Activated CD8-positive, alpha-beta T cell treated with anti-CD3 and anti-CD28 coated beads for 36 hours (primary cell): ENCODE measurements around the gene MORN5. TPM values are rescaled to one million over a fixed set of nuclear protein-coding genes. Genes with fewer than 3 reads are reported as not detected.

Experiments
- ATAC-seq: fragments of 200-7000 bp; cut with Tn5 transposase; one replicate; pipeline ENCODE4 v1.10.0; 2021; ENCODE audit warnings: mild to moderate bottlenecking, moderate library complexity
- CTCF ChIA-PET: fragments of 350-600 bp; sonication (Branson Sonifier 250); formaldehyde crosslinking; loops from one replicate; lab custom pipeline; 2021; ENCODE audit warnings: antibody characterized with exemption; lab: Charles Lee
- POLR2A ChIA-PET: fragments of 350-600 bp; sonication (Branson Sonifier 250); formaldehyde crosslinking; loops from one replicate; lab custom pipeline; 2021; ENCODE audit warnings: antibody characterized with exemption; lab: Charles Lee
- DNase-seq: peaks from one replicate; pipeline ENCODE4 v3.0.0-alpha.2; 2020
- H3K27ac Mint-ChIP-seq: one replicate; pipeline ENCODE4 v1.8.0; 2021; ENCODE audit warnings: mild to moderate bottlenecking, mixed read lengths
- H3K27me3 Mint-ChIP-seq: one replicate; pipeline ENCODE4 v1.8.0; 2021; ENCODE audit warnings: mixed read lengths
- H3K36me3 Mint-ChIP-seq: one replicate; pipeline ENCODE4 v1.8.0; 2021; ENCODE audit warnings: low read depth, mixed read lengths
- H3K4me1 Mint-ChIP-seq: one replicate; pipeline ENCODE4 v1.8.0; 2021; ENCODE audit warnings: low read depth, mixed read lengths
- H3K4me3 Mint-ChIP-seq: one replicate; pipeline ENCODE4 v1.8.0; 2021; ENCODE audit warnings: mild to moderate bottlenecking, moderate library complexity, mixed read lengths
- H3K9me3 Mint-ChIP-seq: one replicate; pipeline ENCODE4 v1.8.0; 2021; ENCODE audit warnings: mixed read lengths
- intact Hi-C: fragments of 100-400 bp; cut with micrococcal nuclease; formaldehyde crosslinking; loops from one replicate; pipeline ENCODE4 v1.10.0; 2022
- total RNA-seq, 2 experiments: library from RNA; stranded (reverse); gene quantifications; one replicate each; pipeline ENCODE4 v1.2.3, GENCODE V29; 2021
- TF ChIP-seq, protein P1 (sequence below): fragments of 200-600 bp; IDR thresholded peaks from one replicate; pipeline ENCODE4 v1.8.0; 2022; ENCODE audit warnings: antibody characterized with exemption, mild to moderate bottlenecking

MORN5 gene
- total RNA-seq, 2 experiments from 2014 or later, result not detected

DNA sequence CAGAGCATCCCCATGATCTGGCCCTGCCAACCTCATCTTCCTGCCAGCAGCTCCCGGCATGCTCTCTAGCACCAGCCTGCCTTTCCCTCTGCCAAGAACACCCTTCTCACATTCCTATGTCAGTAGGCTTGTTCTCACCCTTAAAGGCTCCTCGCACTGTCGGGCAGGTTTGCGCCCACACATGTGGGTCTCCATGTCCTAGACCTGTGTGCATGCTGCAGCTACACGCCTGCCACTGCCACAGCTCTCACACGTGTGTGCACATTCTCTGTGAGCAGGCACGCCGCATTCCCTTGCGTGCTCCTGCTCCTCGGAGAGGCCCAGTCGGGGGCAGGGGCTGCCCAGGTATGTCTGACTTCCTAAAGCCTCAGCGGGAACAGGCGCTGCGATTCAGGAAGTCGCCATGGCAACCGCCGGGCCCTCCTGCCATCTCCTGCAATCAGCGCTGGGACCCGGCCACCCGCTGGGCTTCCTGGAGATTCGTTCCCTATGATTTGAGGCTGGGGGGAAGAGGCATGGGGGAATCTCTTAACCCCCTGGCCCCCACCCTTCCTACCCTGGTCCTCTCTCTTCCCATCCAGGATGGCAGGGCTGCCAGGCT lies 28.2 kb upstream of the MORN5 start:
- H3K27ac Mint-ChIP-seq, result no peak overlapping the region
- peaks cover 13% of the 10 kb centered on the region for H3K27me3 Mint-ChIP-seq
- CTCF ChIA-PET, result interaction anchor here (1.1 to 6.6 kb wide), 3 partner anchors 8 to 32 kb away, joined by 3 to 38 read pairs (median 6); no protein-coding TSS in a partner anchor
- H3K4me3 Mint-ChIP-seq, result no peak overlapping the region
- intact Hi-C loops, result no loop called here
- H3K9me3 Mint-ChIP-seq, result no peaks in the 10 kb centered on the region
- TF ChIP-seq, protein P1, sequence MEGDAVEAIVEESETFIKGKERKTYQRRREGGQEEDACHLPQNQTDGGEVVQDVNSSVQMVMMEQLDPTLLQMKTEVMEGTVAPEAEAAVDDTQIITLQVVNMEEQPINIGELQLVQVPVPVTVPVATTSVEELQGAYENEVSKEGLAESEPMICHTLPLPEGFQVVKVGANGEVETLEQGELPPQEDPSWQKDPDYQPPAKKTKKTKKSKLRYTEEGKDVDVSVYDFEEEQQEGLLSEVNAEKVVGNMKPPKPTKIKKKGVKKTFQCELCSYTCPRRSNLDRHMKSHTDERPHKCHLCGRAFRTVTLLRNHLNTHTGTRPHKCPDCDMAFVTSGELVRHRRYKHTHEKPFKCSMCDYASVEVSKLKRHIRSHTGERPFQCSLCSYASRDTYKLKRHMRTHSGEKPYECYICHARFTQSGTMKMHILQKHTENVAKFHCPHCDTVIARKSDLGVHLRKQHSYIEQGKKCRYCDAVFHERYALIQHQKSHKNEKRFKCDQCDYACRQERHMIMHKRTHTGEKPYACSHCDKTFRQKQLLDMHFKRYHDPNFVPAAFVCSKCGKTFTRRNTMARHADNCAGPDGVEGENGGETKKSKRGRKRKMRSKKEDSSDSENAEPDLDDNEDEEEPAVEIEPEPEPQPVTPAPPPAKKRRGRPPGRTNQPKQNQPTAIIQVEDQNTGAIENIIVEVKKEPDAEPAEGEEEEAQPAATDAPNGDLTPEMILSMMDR, result no peak
- H3K36me3 Mint-ChIP-seq, result no peaks in the 10 kb centered on the region
- DNase-seq (no peak), ATAC-seq (no peak)
- peaks cover 3% of the 10 kb centered on the region for H3K4me1 Mint-ChIP-seq
- POLR2A ChIA-PET, result no interaction called here

DNA sequence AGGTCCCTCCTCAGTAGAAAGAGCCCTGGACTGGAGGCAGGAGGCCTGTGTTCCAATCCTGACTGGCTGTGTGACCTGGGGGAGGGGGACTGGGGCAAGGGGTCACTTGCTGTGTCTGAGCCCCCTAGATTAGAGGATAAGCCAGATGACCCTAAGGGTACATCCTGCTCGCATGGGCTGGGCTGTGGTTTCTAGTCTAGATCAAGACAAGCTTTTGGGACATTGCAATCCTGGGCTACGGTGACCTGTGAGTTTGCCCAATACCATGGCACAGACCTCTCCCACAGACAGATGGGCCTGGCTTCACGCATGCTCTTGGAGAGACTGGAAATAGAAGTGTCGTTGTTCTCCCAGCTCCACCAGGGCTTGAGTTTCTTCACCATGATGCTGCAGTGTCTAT lies 27.2 kb upstream of the MORN5 start:
- Mint-ChIP-seq H3K4me3 (no peak overlapping the region), H3K4me1 (no peaks in the 10 kb centered on the region), H3K27ac (no peak overlapping the region), H3K36me3 (no peaks in the 10 kb centered on the region), H3K9me3 (no peaks in the 10 kb centered on the region), H3K27me3 (peaks cover 7% of the 10 kb centered on the region)
- intact Hi-C loops, result no loop called here
- TF ChIP-seq, protein P1, result no peak
- POLR2A ChIA-PET, result interaction anchor here (0.7 kb wide), 1 partner anchor 19 kb away, joined by 3 read pairs; no protein-coding TSS in a partner anchor
- ATAC-seq, result no peak
- no peak for DNase-seq
- CTCF ChIA-PET, result interaction anchor here (0.7 to 6.6 kb wide), 5 partner anchors 9 to 218 kb away, joined by 3 to 38 read pairs (median 6); no protein-coding TSS in a partner anchor

DNA sequence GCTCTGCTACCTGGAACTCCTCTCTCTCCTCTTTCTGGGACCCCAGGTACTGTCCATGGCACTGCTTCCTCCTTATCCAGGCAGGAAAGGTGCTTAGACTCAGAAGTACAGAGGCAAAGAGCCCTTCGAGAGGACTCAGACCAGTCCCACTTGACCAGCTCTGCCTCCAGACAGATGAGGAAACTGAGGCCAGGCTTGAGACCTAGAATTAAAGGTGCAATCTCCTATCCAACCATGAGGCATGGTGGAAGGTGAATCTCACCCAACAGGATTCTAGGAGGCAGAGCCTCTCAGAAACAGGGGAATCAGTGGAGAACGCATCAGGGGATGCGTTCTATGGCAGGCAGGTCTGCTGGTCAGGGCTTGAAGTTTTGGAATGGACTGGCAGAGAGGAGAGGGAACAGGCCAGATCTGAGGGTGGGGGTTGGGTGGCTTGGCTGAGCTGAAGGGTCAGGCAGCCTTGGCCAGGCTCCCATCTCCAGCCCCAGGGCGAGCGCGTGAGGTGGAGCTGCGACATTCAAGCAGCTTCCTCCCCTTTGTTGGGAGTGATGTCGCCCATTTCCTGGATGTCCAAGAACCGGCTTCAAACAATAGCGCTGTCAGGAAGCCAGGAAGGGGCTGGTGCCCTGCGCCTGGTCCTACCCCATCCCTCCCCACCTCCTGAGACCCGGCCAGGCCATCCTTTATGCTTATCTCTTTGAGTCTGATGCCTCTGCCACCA lies 26.3 kb upstream of the MORN5 start:
- intact Hi-C loops, result no loop called here
- ATAC-seq (no peak), DNase-seq (no peak)
- Mint-ChIP-seq H3K4me1 (no peaks in the 10 kb centered on the region), H3K27ac (no peak overlapping the region), H3K9me3 (no peaks in the 10 kb centered on the region), H3K4me3 (no peak overlapping the region), H3K27me3 (peaks cover 6% of the 10 kb centered on the region), H3K36me3 (no peaks in the 10 kb centered on the region)
- ChIA-PET CTCF (interaction anchor here (0.7 to 6.6 kb wide), 6 partner anchors 10 to 217 kb away, joined by 3 to 38 read pairs (median 6); no protein-coding TSS in a partner anchor), POLR2A (interaction anchor here (0.9 kb wide), 1 partner anchor 144 kb away, joined by 3 read pairs; no protein-coding TSS in a partner anchor)
- TF ChIP-seq, protein P1, result no peak

DNA sequence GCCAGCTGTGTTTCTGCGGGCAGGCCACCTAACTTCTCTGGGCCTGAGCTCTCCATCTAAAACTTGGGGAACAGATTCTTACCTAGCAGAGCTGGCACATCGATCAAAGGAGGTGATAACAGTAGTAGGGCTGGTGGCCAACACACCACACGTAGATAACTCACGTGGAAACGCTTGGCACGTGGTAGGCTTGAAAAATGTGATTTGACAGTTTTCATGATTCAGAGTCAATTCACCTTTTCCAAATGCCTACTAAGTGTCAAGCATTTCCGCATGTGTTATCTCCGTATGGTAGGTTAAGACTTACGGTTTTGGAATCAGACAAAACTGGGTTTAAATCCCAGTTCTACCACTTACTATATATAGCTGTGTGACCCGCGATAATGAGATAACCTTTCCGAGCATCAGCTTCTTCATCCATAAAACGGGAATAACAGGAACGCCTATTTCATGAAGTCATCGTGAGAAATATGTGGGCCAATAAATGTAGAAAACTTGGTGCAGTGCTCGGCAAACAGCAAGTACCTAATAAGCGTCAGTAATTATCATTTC lies 25.6 kb upstream of the MORN5 start:
- no peaks in the 10 kb centered on the region for H3K9me3 Mint-ChIP-seq
- no peak overlapping the region for H3K27ac Mint-ChIP-seq
- no peak for ATAC-seq
- H3K4me3 Mint-ChIP-seq, result no peak overlapping the region
- TF ChIP-seq, protein P1, result no peak
- intact Hi-C loops, result no loop called here
- ChIA-PET POLR2A (interaction anchor here (0.9 kb wide), 1 partner anchor 143 kb away, joined by 3 read pairs; no protein-coding TSS in a partner anchor), CTCF (interaction anchor here (0.9 to 6.6 kb wide), 4 partner anchors 11 to 216 kb away, joined by 3 to 38 read pairs (median 6); no protein-coding TSS in a partner anchor)
- peaks cover 6% of the 10 kb centered on the region for H3K27me3 Mint-ChIP-seq
- no peaks in the 10 kb centered on the region for H3K36me3 Mint-ChIP-seq
- no peak for DNase-seq
- H3K4me1 Mint-ChIP-seq, result no peaks in the 10 kb centered on the region
